Measurements from ENCODE around the gene PRKCZ.

- TF ChIP-seq, protein P1, sequence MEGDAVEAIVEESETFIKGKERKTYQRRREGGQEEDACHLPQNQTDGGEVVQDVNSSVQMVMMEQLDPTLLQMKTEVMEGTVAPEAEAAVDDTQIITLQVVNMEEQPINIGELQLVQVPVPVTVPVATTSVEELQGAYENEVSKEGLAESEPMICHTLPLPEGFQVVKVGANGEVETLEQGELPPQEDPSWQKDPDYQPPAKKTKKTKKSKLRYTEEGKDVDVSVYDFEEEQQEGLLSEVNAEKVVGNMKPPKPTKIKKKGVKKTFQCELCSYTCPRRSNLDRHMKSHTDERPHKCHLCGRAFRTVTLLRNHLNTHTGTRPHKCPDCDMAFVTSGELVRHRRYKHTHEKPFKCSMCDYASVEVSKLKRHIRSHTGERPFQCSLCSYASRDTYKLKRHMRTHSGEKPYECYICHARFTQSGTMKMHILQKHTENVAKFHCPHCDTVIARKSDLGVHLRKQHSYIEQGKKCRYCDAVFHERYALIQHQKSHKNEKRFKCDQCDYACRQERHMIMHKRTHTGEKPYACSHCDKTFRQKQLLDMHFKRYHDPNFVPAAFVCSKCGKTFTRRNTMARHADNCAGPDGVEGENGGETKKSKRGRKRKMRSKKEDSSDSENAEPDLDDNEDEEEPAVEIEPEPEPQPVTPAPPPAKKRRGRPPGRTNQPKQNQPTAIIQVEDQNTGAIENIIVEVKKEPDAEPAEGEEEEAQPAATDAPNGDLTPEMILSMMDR (conservative IDR thresholded peaks at IDR 0.05 in 1 of 2, IDR thresholded peaks at IDR 0.05 in 1 of 2; ENCODE audit: low read depth in 1 of 2, low read length in 2 of 2) = no peak
- TF ChIP-seq EZH2 (IDR thresholded peaks at IDR 0.05; ENCODE audit: low read length, missing control alignments) = no peak
Observed at GRCh38 chr1:2152954-2153353, 102.7 kb downstream of the PRKCZ start.
